HepG2 (cell line): ENCODE measurements around the gene ALDH4A1. TPM values are rescaled to one million over a fixed set of nuclear protein-coding genes. Genes with fewer than 3 reads are reported as not detected.

Experiments
- ATAC-seq: fragments of 200-7000 bp; cut with Tn5 transposase; 3 replicates; pipeline ENCODE4 v1.9.1; 2020; ENCODE audit warnings: mild to moderate bottlenecking, moderate library complexity
- BruUV-seq: library from RNA; stranded (reverse); fragments of 400-500 nt; replicated peaks from 2 replicates; lab custom pipeline; 2021; lab: Mats Ljungman, UMichigan
- CTCF ChIA-PET: fragments of 300-600 bp; formaldehyde crosslinking; extraction: SDS; loops from one replicate; lab custom pipeline; 2021; ENCODE audit warnings: low total read pairs, inconsistent platforms, low intra/inter-chr PET ratio; lab: Yijun Ruan, JAX
- POLR2A ChIA-PET: fragments of 350-600 bp; sonication (Branson Sonifier 250); formaldehyde crosslinking; loops from one replicate; lab custom pipeline; 2020; ENCODE audit warnings: antibody characterized with exemption, inconsistent platforms; lab: Yijun Ruan, JAX
- DNase-seq: peaks from one replicate; pipeline ENCODE4 v3.0.0-alpha.2; 2015; ENCODE audit warnings: low spot score
- FAIRE-seq: peaks from 3 replicates; lab custom pipeline; 2011; peaks lifted over from hg19 to GRCh38; lab: Jason Lieb, UNC
- H2AFZ ChIP-seq: one replicate; pipeline ENCODE4 v1.6.1; 2011; ENCODE audit warnings: low read length, inconsistent platforms
- H3K27ac ChIP-seq: fragments of 300-600 bp; 3 replicates; pipeline ENCODE4 v1.8.0; 2011; ENCODE audit warnings: mixed run types, mild to moderate bottlenecking, mixed read lengths, low read length, inconsistent platforms; ENCODE audit not compliant: insufficient read depth; ENCODE audit errors: extremely low read length
- H3K27me3 ChIP-seq, 2 experiments: fragments of 200-600 bp in 1 of 2; 2 replicates in 1 of 2; 3 replicates in 1 of 2; pipeline versions ENCODE4 v1.6.0 to v1.8.0; 2011; ENCODE audit warnings: low read length in 2 of 2, mild to moderate bottlenecking in 2 of 2, moderate library complexity in 2 of 2, inconsistent platforms in 1 of 2; ENCODE audit not compliant: insufficient read depth in 2 of 2, control insufficient read depth in 1 of 2
- H3K36me3 ChIP-seq, 2 experiments: fragments of 200-600 bp in 1 of 2; replicated peaks in 1 of 2; 2 replicates in 1 of 2; 3 replicates in 1 of 2; pipeline versions ENCODE4 v1.5.1 to v1.8.0; 2011; ENCODE audit warnings: low read length in 2 of 2, inconsistent platforms in 1 of 2; ENCODE audit not compliant: insufficient read depth in 2 of 2, control insufficient read depth in 1 of 2
- H3K4me1 ChIP-seq: 2 replicates; pipeline ENCODE4 v1.5.1; 2012; ENCODE audit warnings: low read length, inconsistent platforms; ENCODE audit not compliant: insufficient read depth
- H3K4me2 ChIP-seq: 2 replicates; pipeline ENCODE4 v1.6.0; 2011; ENCODE audit warnings: low read depth, low read length, inconsistent platforms
- H3K4me3 ChIP-seq, 3 experiments: fragments of 200-600 bp in 1 of 3; sonication (generic), shearing (Covaris generic) in 1 of 3; replicated peaks in 1 of 3; 2 replicates each; pipeline ENCODE4 v1.5.1; 2011 to 2016; ENCODE audit warnings: low read length in 3 of 3, inconsistent platforms in 2 of 3, low read depth in 2 of 3, mild to moderate bottlenecking in 2 of 3, control low read depth in 1 of 3, mixed read lengths in 1 of 3; ENCODE audit not compliant: insufficient read depth in 1 of 3
- H3K79me2 ChIP-seq: one replicate; pipeline ENCODE4 v1.6.1; 2011; ENCODE audit warnings: low read length, inconsistent platforms; ENCODE audit not compliant: insufficient read depth
- H3K9ac ChIP-seq: 2 replicates; pipeline ENCODE4 v1.6.0; 2011; ENCODE audit warnings: mild to moderate bottlenecking, low read depth, low read length, inconsistent platforms; ENCODE audit not compliant: insufficient read depth
- H3K9me3 ChIP-seq: 2 replicates; pipeline ENCODE4 v1.5.1; 2012; ENCODE audit warnings: mild to moderate bottlenecking, low read length
- H4K20me1 ChIP-seq: 2 replicates; pipeline ENCODE4 v1.6.0; 2011; ENCODE audit warnings: inconsistent platforms, mild to moderate bottlenecking, low read length, moderate library complexity; ENCODE audit not compliant: insufficient read depth
- E2F5 ChIP-seq: sonication (generic); formaldehyde crosslinking; conservative IDR thresholded peaks from 2 replicates; pipeline ENCODE4 v1.4.0; 2020; ENCODE audit warnings: missing genetic modification reagents
- ELK4 ChIP-seq: sonication (generic); formaldehyde crosslinking; IDR thresholded peaks from 2 replicates; pipeline ENCODE4 v1.9.0; 2021; ENCODE audit warnings: missing genetic modification reagents, borderline replicate concordance
- ETV6 ChIP-seq: sonication (generic); formaldehyde crosslinking; conservative IDR thresholded peaks from 2 replicates; pipeline ENCODE4 v1.4.0; 2020; ENCODE audit warnings: missing genetic modification reagents
- GLMP ChIP-seq: sonication (generic); formaldehyde crosslinking; IDR thresholded peaks from 2 replicates; pipeline ENCODE4 v1.9.0; 2021; ENCODE audit warnings: missing genetic modification reagents, mild to moderate bottlenecking, borderline replicate concordance
- HBP1 ChIP-seq: IDR thresholded peaks from 2 replicates; pipeline ENCODE4 v1.6.1; 2016; ENCODE audit warnings: low read depth, control low read depth
- HMG20A ChIP-seq: IDR thresholded peaks from 2 replicates; pipeline ENCODE4 v1.6.1; 2016; ENCODE audit warnings: borderline replicate concordance
- MEIS2 ChIP-seq: sonication (generic); formaldehyde crosslinking; IDR thresholded peaks from 2 replicates; pipeline ENCODE4 v1.9.0; 2021; ENCODE audit warnings: mild to moderate bottlenecking, missing genetic modification reagents
- NFIC ChIP-seq: IDR thresholded peaks from 2 replicates; pipeline ENCODE4 v1.6.1; 2012; ENCODE audit warnings: mild to moderate bottlenecking, low read length, inconsistent platforms
- RARA ChIP-seq: IDR thresholded peaks from 2 replicates; pipeline ENCODE4 v1.6.1; 2016; ENCODE audit warnings: missing genetic modification reagents, missing compliant biosample characterization
- RFX5 ChIP-seq: IDR thresholded peaks from 2 replicates; pipeline ENCODE4 v1.6.1; 2011; ENCODE audit warnings: low read depth, low read length, improper control_type of control experiment
- SYNCRIP ChIP-seq: fragments of 200-400 bp; formaldehyde crosslinking; IDR thresholded peaks from 2 replicates; pipeline ENCODE4 v1.6.1; 2018; ENCODE audit warnings: mild to moderate bottlenecking, low read depth, low read length; ENCODE audit not compliant: insufficient read depth
- ZFX ChIP-seq: sonication (generic); formaldehyde crosslinking; IDR thresholded peaks from 2 replicates; pipeline ENCODE4 v1.4.0; 2020; ENCODE audit warnings: mild to moderate bottlenecking, low read depth, missing genetic modification reagents, moderate library complexity
- ZKSCAN5 ChIP-seq: sonication (generic); formaldehyde crosslinking; IDR thresholded peaks from 2 replicates; pipeline ENCODE4 v1.5.1; 2020; ENCODE audit warnings: mild to moderate bottlenecking, missing genetic modification reagents
- ZNF3 ChIP-seq: IDR thresholded peaks from 2 replicates; pipeline ENCODE4 v1.7.0; 2017; ENCODE audit warnings: inconsistent platforms
- ZNF512 ChIP-seq: sonication (generic); formaldehyde crosslinking; IDR thresholded peaks from 2 replicates; pipeline ENCODE4 v1.4.0; 2020; ENCODE audit warnings: mild to moderate bottlenecking, missing genetic modification reagents
- ZNF703 ChIP-seq: sonication (generic); formaldehyde crosslinking; IDR thresholded peaks from 2 replicates; pipeline ENCODE4 v1.5.1; 2020; ENCODE audit warnings: missing genetic modification reagents, mild to moderate bottlenecking, moderate library complexity, borderline replicate concordance
- ZNF704 ChIP-seq: sonication (generic); formaldehyde crosslinking; IDR thresholded peaks from 2 replicates; pipeline ENCODE4 v1.8.1; 2023; ENCODE audit warnings: mild to moderate bottlenecking, inconsistent platforms, moderate library complexity, missing genetic modification reagents, borderline replicate concordance
- ZNF839 ChIP-seq: sonication (generic); formaldehyde crosslinking; IDR thresholded peaks from 2 replicates; pipeline ENCODE4 v1.4.0; 2020; ENCODE audit warnings: missing genetic modification reagents, mild to moderate bottlenecking, borderline replicate concordance
- WGBS: methylation state at CpG from one replicate; pipeline ENCODE4 v1.1.6; 2017; ENCODE audit warnings: low lambda C conversion rate; 5-methylcytosine and 5-hydroxymethylcytosine counted together
- in situ Hi-C: cut with HindIII; loops from 2 replicates; pipeline ENCODE4 v1.10.0; 2017; ENCODE audit warnings: low pct_unique_long_range_greater_than_20kb; ENCODE audit not compliant: extremely low pct_ligation_motif_present
- intact Hi-C: fragments of 100-400 bp; cut with micrococcal nuclease; formaldehyde crosslinking; loops from one replicate; pipeline ENCODE4 v1.10.0; 2022; ENCODE audit not compliant: unreplicated experiment
- polyA plus RNA-seq, 8 experiments: library from polyadenylated mRNA; depleted of rRNA in 3 of 8; stranded (reverse) in 7 of 8; unstranded in 1 of 8; fragments of >200 nt; fragmentation: Illumina TruSeq in 4 of 8; extraction: Trizol in 4 of 8; gene quantifications; 2 replicates each; pipeline versions ENCODE4 v1.2.1 to v1.2.3, GENCODE V29; 2011 to 2016; ENCODE audit warnings: low read depth in 4 of 8, missing spikeins in 1 of 8, mixed read lengths in 1 of 8; ENCODE audit not compliant: insufficient read depth in 1 of 8
- total RNA-seq, 5 experiments: library from RNA; depleted of rRNA; stranded (reverse); fragments of >200 nt; fragmentation: Illumina TruSeq; extraction: Trizol; gene quantifications; 2 replicates each; pipeline ENCODE4 v1.2.3, GENCODE V29; 2016; ENCODE audit warnings: low read depth in 1 of 5

The ALDH4A1 gene
- total and polyA plus RNA-seq, 2 of the 13 experiments (the other 11 are each of a cell fraction or from before 2014, with no cell fraction given), result 76.4 to 240 TPM

GRCh38 chr1:18919956-18920355, 17.6 kb upstream of the ALDH4A1 start:
- 93% methylated on average over 12 of the region's 12 CpGs for WGBS
- Histone ChIP-seq H3K4me1 (peaks cover 32% of the 10 kb centered on the region), H3K79me2 (peaks cover 10% of the 10 kb centered on the region), H3K27me3 (no peaks in the 10 kb centered on the region), H3K36me3 (peaks cover 17 to 55% of the 10 kb centered on the region in 2 experiments; a peak in 4 of 5 replicates), H4K20me1 (no peaks in the 10 kb centered on the region; the same call in 1 of the 2 replicates), H2AFZ (no peak overlapping the region), H3K27ac (no peak overlapping the region), H3K4me2 (no peak overlapping the region), H3K9ac (no peak overlapping the region), H3K4me3 (no peak overlapping the region), H3K9me3 (no peaks in the 10 kb centered on the region)
- no peak for FAIRE-seq
- BruUV-seq, result no TSS peak
- in situ Hi-C loops, result no loop called here
- ChIA-PET POLR2A (no interaction called here), CTCF (no interaction called here)
- DNase-seq, result no peak
- ATAC-seq, result no peak
- intact Hi-C loops, result no loop called here
- TF ChIP-seq SYNCRIP (no peak), ZKSCAN5 (CRISPR knock-in tag) (no peak), NFIC (no peak), RARA (no peak), MEIS2 (CRISPR knock-in tag) (no peak), ELK4 (CRISPR knock-in tag) (no peak), ZNF704 (no peak), HMG20A (CRISPR knock-in tag) (no peak), RFX5 (no peak), ZNF839 (CRISPR knock-in tag) (no peak), GLMP (CRISPR knock-in tag) (no peak), ZNF703 (CRISPR knock-in tag) (no peak), E2F5 (CRISPR knock-in tag) (no peak), HBP1 (CRISPR knock-in tag) (no peak), ETV6 (no peak), ZNF512 (CRISPR knock-in tag) (no peak), ZFX (CRISPR knock-in tag) (no peak), ZNF3 (no peak)
